ENCODE results near the gene PAX5.

Gene PAX5

GRCh38 chr9:36900856-36901220 lies 133.2 kb downstream of the PAX5 start:
- H3K4me3 ChIP-seq (ENCODE audit: control insufficient read depth, low read depth, low read length), result no peak overlapping the region
- no peak for TF ChIP-seq CTCF (conservative IDR thresholded peaks at IDR 0.05; ENCODE audit: control insufficient read depth, insufficient read depth, low read depth, low read length)
- DNase-seq (ENCODE audit: low read depth), result no peak

DNA sequence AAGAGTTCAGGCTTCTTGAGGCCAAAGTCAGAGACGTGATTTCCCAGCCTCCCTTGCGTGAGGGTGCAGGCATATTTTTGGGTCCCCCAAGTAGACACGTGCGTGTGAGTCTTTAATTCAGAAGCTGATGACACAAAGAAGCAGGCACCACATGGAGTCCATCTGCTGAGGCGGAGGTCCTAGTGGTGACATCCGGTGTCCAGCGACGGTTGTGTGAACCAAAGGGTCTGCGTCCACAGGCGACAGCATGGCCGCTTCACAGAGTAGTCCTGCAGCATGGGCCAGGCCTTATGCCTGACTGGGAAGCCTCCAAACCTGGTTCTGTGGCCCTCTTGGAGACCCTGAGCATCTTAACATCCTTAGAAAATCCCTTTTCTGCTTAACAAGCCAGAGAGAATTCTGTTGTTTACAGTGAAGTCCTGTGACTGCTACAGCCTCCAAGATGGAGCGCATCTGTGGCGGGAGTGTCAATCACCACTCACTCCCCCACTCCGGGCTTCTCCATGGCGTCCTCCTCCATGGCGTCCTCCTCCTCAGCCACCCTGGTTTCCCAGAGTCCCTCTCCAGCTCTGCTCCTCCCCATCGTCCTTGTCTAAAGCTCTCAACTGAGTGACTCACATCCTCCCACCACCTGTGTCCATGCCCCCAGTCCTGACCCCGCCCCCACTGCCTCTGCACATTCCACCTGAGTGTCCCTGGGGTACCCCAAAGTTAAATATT lies 133.8 kb downstream of the PAX5 start:
- DNase-seq (ENCODE audit: low read depth), result no peak
- TF ChIP-seq CTCF (conservative IDR thresholded peaks at IDR 0.05; ENCODE audit: control insufficient read depth, insufficient read depth, low read depth, low read length), result no peak
- H3K4me3 ChIP-seq (ENCODE audit: control insufficient read depth, low read depth, low read length), result no peak overlapping the region

DNA sequence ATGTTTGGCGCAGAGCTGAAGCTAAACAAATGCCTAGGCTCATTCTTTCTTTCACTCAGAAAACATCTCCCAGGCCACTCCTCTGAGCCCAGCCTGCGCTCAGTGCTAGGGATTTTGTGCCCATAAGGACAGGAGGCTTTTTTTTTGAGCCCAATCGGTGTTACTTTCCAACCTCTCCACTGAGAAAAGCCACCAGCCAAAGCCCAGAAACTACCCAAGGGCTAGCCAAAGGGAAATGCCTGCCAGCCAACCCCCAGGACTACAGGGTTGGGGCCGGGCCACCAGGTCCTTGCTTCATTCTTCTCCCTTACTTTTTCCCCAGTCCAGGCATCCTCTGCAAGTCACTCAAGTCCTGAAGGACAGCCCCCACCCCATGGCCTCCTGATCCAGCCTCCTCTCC lies 134.7 kb downstream of the PAX5 start:
- TF ChIP-seq CTCF (conservative IDR thresholded peaks at IDR 0.05; ENCODE audit: control insufficient read depth, insufficient read depth, low read depth, low read length), result no peak

DNA sequence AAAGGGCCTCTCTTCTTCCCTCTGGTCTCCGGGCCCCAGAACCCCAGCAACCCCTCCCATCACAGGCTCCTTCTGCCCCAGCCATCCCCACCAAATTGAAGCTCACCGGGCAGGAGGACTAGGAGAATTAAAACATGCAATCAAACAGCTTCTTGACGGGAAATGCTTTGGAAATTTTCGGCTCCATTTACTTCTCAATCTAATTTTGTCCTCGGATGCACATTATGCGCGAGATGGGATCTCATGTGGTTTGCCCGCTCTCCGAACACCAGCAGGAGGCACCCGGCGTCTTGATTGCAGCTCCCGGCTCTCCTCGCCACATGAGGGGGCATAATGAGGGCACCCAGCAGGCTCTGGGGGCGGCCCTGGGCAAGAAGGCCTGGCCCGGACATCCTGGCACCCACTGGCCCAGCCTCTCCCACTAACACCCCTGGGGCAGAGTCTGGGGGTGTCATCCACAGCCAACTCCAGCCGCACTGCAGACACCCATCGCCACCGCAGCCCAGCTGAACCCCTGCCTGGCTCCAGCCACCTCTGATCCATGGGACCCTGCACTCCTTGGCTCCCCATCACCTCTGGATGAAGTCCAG lies 135.5 kb downstream of the PAX5 start:
- TF ChIP-seq CTCF (conservative IDR thresholded peaks at IDR 0.05; ENCODE audit: control insufficient read depth, insufficient read depth, low read depth, low read length), result no peak
- no peak overlapping the region for H3K4me3 ChIP-seq (ENCODE audit: control insufficient read depth, low read depth, low read length)
- no peak for DNase-seq (ENCODE audit: low read depth)

More for the DNA sequence above, 134.7 kb downstream of the PAX5 start:
- H3K4me3 ChIP-seq (ENCODE audit: control insufficient read depth, low read depth, low read length), result no peak overlapping the region
- no peak for DNase-seq (ENCODE audit: low read depth)

GRCh38 chr9:36897478-36897877 lies 136.6 kb downstream of the PAX5 start:
- TF ChIP-seq CTCF (conservative IDR thresholded peaks at IDR 0.05; ENCODE audit: control insufficient read depth, insufficient read depth, low read depth, low read length), result no peak
- DNase-seq (ENCODE audit: low read depth), result no peak
- H3K4me3 ChIP-seq (ENCODE audit: control insufficient read depth, low read depth, low read length), result no peak overlapping the region

- no peak for DNase-seq (ENCODE audit: low read depth)
- no peak overlapping the region for H3K4me3 ChIP-seq (ENCODE audit: control insufficient read depth, low read depth, low read length)
- no peak for TF ChIP-seq CTCF (conservative IDR thresholded peaks at IDR 0.05; ENCODE audit: control insufficient read depth, insufficient read depth, low read depth, low read length)
Observed at GRCh38 chr9:36897019-36897418, 137.0 kb downstream of the PAX5 start.

Measured in fibroblast of mammary gland (primary cell).